Measurements from ENCODE around the gene WWC2. TPM values are rescaled to one million over a fixed set of nuclear protein-coding genes. Genes with fewer than 3 reads are reported as not detected.
"Not testable (repeated sequence)": the region's sequence is repeated elsewhere in the genome, so short reads cannot be mapped to it uniquely, and the experiment has no call there.

The WWC2 gene
- total RNA-seq, 1 donor from 2014 or later = 109 TPM

- peaks cover 35% of the 10 kb centered on the region for H3K4me1 ChIP-seq
- DNase-seq (no peak), ATAC-seq (no peak)
- no peaks in the 10 kb centered on the region for H3K27me3 ChIP-seq (ENCODE audit: low read depth)
- TF ChIP-seq CTCF (IDR thresholded peaks at IDR 0.05) = no peak
- H3K9me3 ChIP-seq = no peaks in the 10 kb centered on the region
- H3K36me3 ChIP-seq = no peaks in the 10 kb centered on the region
- intact Hi-C loops (cut with DNase I) = no loop called here
- H3K4me3 ChIP-seq = no peak overlapping the region
- no peak overlapping the region for H3K27ac ChIP-seq
Measured at GRCh38 chr4:183147196-183147595, 48.1 kb downstream of the WWC2 start.

- intact Hi-C loops (cut with DNase I) = no loop called here
Measured at GRCh38 chr4:183147983-183148382, 48.9 kb downstream of the WWC2 start.

GRCh38 chr4:183149616-183150539 is 50.8 kb downstream of the WWC2 start:
- no peak for TF ChIP-seq CTCF (IDR thresholded peaks at IDR 0.05)
- no peaks in the 10 kb centered on the region for H3K27me3 ChIP-seq (ENCODE audit: low read depth)
- intact Hi-C loops (cut with DNase I) = no loop called here

More at GRCh38 chr4:183147983-183148382, 48.9 kb downstream of the WWC2 start:
- H3K36me3 ChIP-seq = no peaks in the 10 kb centered on the region
- peaks cover 27% of the 10 kb centered on the region for H3K4me1 ChIP-seq
- no peak overlapping the region for H3K4me3 ChIP-seq
- TF ChIP-seq CTCF (IDR thresholded peaks at IDR 0.05) = no peak
- ATAC-seq = no peak
- H3K9me3 ChIP-seq = no peaks in the 10 kb centered on the region
- no peaks in the 10 kb centered on the region for H3K27me3 ChIP-seq (ENCODE audit: low read depth)
- DNase-seq = no peak
- H3K27ac ChIP-seq = no peak overlapping the region

GRCh38 chr4:183150664-183151063 is 51.6 kb downstream of the WWC2 start:
- H3K9me3 ChIP-seq; H3K27ac ChIP-seq; ATAC-seq; H3K36me3 ChIP-seq; H3K27me3 ChIP-seq (ENCODE audit: low read depth); H3K4me3 ChIP-seq; intact Hi-C loops (cut with DNase I); DNase-seq: not testable (repeated sequence)
- peaks cover 21% of the 10 kb centered on the region for H3K4me1 ChIP-seq

More at GRCh38 chr4:183149616-183150539, 50.8 kb downstream of the WWC2 start:
- Histone ChIP-seq H3K36me3 (no peaks in the 10 kb centered on the region), H3K9me3 (no peaks in the 10 kb centered on the region), H3K4me3 (no peak overlapping the region), H3K27ac (no peak overlapping the region), H3K4me1 (peaks cover 28% of the 10 kb centered on the region)
- no peak for ATAC-seq
- no peak for DNase-seq

GRCh38 chr4:183152232-183152631 is 53.2 kb downstream of the WWC2 start:
- H3K27me3 ChIP-seq (ENCODE audit: low read depth); H3K9me3 ChIP-seq; DNase-seq; H3K4me3 ChIP-seq; ATAC-seq; H3K27ac ChIP-seq; intact Hi-C loops (cut with DNase I); H3K36me3 ChIP-seq: not testable (repeated sequence)
- H3K4me1 ChIP-seq = peaks cover 12% of the 10 kb centered on the region

GRCh38 chr4:183153190-183153916 is 54.3 kb downstream of the WWC2 start:
- Histone ChIP-seq H3K9me3 (no peaks in the 10 kb centered on the region), H3K4me3 (no peak overlapping the region), H3K36me3 (no peaks in the 10 kb centered on the region), H3K27me3 (ENCODE audit: low read depth) (no peaks in the 10 kb centered on the region), H3K4me1 (peaks cover 5% of the 10 kb centered on the region), H3K27ac (no peak overlapping the region)
- no peak for DNase-seq
- peak; percentile 55 to 63 for ATAC-seq
- TF ChIP-seq CTCF (IDR thresholded peaks at IDR 0.05) = no peak
- intact Hi-C loops (cut with DNase I) = no loop called here

Data from lower lobe of right lung (tissue), 2 donors.